ENCODE results near the gene TRAPPC1.

Gene TRAPPC1

DNA sequence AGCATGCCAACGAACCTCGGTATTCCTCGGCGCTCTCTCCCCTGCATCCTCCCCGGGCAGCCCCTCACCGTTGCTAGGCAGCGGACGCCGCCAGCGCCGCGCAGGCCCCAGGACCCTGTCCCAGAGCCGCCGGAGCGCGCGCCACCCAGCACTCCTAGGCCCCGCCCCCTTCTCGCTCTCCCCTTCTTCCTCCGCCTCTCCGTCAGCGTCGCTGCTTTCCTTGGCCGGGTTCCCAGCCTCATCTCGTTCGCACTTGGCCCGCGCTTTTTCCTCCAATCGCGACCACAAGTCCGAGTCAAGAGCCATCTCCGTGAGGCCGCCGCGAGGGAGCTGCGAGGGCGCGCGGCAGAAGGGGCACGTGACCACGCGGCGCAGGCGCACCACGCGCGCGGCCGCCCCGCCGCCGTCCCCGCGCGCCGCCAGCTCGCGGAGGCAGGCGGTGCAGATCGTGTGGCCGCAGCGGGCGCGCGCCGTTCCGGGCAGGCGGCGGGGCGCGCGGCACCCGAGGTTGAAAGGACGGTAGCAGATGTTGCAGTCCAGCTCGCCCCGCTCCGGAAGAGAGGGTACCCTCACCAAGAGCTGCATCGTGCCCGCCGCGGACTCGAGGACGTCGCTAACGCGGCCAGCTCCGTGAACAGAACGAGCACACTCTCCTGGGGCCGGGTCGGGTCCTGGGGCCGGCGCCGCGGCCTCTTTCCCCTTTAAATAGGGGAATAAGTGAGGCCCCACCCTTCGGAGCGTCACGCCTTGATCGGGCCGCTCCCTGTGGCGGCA is 15.9 kb downstream of the TRAPPC1 start, which contains the start of gene RNF227:
RNF227 (minus strand) TSS at position 679 of the 774 bp plus-strand sequence; CDS start at position 585, 94 bp downstream.
- peak within 1 kb of the TSS; percentile 79 for H3K4me3 ChIP-seq
- TF ChIP-seq, protein P1, sequence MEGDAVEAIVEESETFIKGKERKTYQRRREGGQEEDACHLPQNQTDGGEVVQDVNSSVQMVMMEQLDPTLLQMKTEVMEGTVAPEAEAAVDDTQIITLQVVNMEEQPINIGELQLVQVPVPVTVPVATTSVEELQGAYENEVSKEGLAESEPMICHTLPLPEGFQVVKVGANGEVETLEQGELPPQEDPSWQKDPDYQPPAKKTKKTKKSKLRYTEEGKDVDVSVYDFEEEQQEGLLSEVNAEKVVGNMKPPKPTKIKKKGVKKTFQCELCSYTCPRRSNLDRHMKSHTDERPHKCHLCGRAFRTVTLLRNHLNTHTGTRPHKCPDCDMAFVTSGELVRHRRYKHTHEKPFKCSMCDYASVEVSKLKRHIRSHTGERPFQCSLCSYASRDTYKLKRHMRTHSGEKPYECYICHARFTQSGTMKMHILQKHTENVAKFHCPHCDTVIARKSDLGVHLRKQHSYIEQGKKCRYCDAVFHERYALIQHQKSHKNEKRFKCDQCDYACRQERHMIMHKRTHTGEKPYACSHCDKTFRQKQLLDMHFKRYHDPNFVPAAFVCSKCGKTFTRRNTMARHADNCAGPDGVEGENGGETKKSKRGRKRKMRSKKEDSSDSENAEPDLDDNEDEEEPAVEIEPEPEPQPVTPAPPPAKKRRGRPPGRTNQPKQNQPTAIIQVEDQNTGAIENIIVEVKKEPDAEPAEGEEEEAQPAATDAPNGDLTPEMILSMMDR (IDR thresholded peaks at IDR 0.05) = no peak
- DNase-seq (ENCODE audit: low spot score) = peak; percentile 94
- peak within 1 kb of the TSS; percentile 85 to 98 for H3K27ac ChIP-seq

GRCh38 chr17:7915179-7915610 is 16.6 kb downstream of the TRAPPC1 start:
- Histone ChIP-seq H3K4me3 (peak overlapping the region; percentile 79), H3K27ac (peak overlapping the region; percentile 85 to 98)
- peak; percentile 86 for DNase-seq (ENCODE audit: low spot score)
- TF ChIP-seq, protein P1 (IDR thresholded peaks at IDR 0.05) = no peak

- TF ChIP-seq, protein P1 (IDR thresholded peaks at IDR 0.05) = peak; percentile 13
- Histone ChIP-seq H3K4me3 (no peak overlapping the region), H3K27ac (no peak overlapping the region)
- no peak for DNase-seq (ENCODE audit: low spot score)
Measured at GRCh38 chr17:7912927-7913524, 18.7 kb downstream of the TRAPPC1 start.

- Histone ChIP-seq H3K4me3 (no peak overlapping the region), H3K27ac (no peak overlapping the region)
- TF ChIP-seq, protein P1 (IDR thresholded peaks at IDR 0.05) = no peak
- no peak for DNase-seq (ENCODE audit: low spot score)
Measured at GRCh38 chr17:7911116-7911515, 20.6 kb downstream of the TRAPPC1 start.

DNA sequence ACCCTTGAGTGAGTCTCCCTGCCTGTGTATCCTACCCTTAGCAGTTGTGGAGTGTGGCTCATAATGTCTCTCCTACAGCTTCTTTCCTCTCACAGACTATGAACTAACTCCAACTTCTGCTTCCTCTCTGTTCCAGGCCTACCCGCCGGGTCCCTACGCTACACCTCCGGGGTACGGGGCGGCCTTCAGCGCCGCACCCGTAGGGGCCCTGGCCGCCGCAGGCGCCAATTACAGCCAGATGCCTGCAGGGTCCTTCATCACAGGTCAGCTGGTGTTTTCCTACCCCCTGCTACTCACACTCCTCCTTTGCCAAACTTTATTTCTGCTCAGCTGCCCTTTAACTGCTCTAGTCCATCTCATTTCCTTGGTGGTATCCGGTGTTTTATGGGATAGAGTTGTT is 21.0 kb downstream of the TRAPPC1 start:
- TF ChIP-seq, protein P1 (IDR thresholded peaks at IDR 0.05) = no peak
- Histone ChIP-seq H3K4me3 (no peak overlapping the region), H3K27ac (no peak overlapping the region)
- DNase-seq (ENCODE audit: low spot score) = no peak

DNA sequence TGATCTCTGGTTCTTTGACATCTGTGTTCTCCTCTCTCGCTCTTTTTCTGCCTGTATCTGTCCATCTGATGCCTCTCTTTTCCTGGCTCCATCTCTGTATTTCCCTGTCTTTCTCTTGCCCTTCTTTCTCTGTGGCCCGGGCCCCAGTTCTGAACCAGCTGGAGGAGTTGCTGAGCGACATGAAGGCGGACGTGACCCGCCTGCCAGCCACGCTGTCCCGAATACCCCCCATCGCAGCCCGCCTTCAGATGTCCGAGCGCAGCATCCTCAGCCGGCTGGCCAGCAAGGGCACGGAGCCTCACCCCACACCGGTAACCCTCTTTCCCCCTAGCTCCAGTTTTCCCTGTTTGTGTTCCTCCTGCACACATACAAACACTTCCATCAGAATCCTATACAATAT is 21.5 kb downstream of the TRAPPC1 start:
- TF ChIP-seq, protein P1 (IDR thresholded peaks at IDR 0.05) = no peak
- no peak overlapping the region for H3K4me3 ChIP-seq
- no peak overlapping the region for H3K27ac ChIP-seq
- DNase-seq (ENCODE audit: low spot score) = no peak

Measured in coronary artery (tissue), 2 donors.